ENCODE data around the gene FMNL2. TPM values are rescaled to one million over a fixed set of nuclear protein-coding genes. Genes with fewer than 3 reads are reported as not detected.
A peak's percentile ranks its signal among the peaks of the same experiment; 100 is the strongest.

The FMNL2 gene
- total RNA-seq, 1 donor from 2014 or later = 24.7 TPM

DNA sequence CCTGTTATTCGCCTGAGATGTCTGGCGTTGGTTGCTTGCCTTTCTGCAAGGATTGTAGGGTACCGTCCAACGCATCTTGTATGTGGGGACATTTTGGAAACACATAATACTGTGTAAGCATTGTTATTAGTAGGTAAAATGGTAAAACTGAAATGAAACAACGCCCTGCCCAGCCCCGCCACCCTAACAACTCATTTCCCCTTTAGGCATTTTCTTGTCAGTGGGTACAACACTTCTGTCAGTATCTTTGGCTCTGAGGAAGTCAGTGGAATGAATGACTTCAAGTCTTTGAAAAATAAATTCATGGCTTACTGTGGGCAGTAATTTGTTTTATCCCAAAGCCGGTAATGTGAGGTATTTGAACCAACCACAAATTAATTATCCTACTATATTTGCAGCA lies 86.0 kb downstream of the FMNL2 start:
- Histone ChIP-seq H3K27me3 (ENCODE audit: control insufficient read depth, insufficient read depth, low read length) (no peaks in the 10 kb centered on the region), H3K36me3 (ENCODE audit: control insufficient read depth, insufficient read depth, low read length) (no peaks in the 10 kb centered on the region), H3K4me3 (ENCODE audit: low read depth, low read length) (no peak overlapping the region)
- TF ChIP-seq, protein P1, sequence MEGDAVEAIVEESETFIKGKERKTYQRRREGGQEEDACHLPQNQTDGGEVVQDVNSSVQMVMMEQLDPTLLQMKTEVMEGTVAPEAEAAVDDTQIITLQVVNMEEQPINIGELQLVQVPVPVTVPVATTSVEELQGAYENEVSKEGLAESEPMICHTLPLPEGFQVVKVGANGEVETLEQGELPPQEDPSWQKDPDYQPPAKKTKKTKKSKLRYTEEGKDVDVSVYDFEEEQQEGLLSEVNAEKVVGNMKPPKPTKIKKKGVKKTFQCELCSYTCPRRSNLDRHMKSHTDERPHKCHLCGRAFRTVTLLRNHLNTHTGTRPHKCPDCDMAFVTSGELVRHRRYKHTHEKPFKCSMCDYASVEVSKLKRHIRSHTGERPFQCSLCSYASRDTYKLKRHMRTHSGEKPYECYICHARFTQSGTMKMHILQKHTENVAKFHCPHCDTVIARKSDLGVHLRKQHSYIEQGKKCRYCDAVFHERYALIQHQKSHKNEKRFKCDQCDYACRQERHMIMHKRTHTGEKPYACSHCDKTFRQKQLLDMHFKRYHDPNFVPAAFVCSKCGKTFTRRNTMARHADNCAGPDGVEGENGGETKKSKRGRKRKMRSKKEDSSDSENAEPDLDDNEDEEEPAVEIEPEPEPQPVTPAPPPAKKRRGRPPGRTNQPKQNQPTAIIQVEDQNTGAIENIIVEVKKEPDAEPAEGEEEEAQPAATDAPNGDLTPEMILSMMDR (IDR thresholded peaks at IDR 0.05; ENCODE audit: insufficient read depth, low read length, severe bottlenecking) = no peak
- DNase-seq (ENCODE audit: low read depth) (no peak), FAIRE-seq (no peak)

DNA sequence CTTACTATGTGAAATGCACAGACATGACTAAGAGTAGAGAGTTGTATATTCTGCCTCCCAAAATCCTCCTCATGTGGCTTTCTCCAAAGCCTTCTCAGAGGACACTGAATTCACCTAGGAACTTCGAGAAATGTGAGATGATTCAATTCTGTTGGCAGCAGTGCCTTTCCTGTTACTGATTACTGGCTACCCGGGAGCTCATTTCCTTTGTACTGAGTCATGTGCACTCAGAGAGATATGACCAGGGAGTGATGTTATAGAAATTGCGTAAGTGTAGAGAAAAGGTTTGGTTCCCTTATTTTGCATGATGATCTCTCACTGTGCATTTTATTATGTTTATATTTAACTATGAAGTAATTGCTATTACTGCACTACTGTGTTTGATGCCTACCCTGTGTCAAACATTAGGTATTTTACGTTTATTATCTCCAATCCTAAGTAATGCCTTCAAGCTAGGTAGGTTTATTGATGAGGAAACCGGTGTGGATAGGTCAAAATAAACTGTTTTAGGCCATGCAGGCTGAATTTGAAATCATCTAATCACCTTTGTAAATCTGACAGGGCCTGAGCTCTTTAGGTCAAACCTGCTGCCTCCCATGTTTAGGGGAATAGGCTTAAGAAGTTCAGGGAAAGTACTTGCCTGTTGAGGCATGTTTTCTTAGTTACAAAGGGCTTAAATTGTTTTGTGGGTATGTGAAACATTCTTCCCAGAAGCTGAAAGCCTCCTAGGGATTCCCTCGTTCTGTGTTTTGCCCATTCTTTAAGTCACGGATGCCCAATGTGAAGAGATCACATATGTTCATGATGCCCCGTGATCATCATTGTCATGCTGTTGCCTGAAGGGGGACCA lies 86.8 kb downstream of the FMNL2 start:
- H3K27me3 ChIP-seq (ENCODE audit: control insufficient read depth, insufficient read depth, low read length) = no peaks in the 10 kb centered on the region
- no peaks in the 10 kb centered on the region for H3K36me3 ChIP-seq (ENCODE audit: control insufficient read depth, insufficient read depth, low read length)
- peak; percentile 75 for FAIRE-seq

GRCh38 chr2:152423684-152424083 lies 88.7 kb downstream of the FMNL2 start:
- Histone ChIP-seq H3K4me3 (ENCODE audit: low read depth, low read length) (no peak overlapping the region), H3K36me3 (ENCODE audit: control insufficient read depth, insufficient read depth, low read length) (no peaks in the 10 kb centered on the region), H3K27me3 (ENCODE audit: control insufficient read depth, insufficient read depth, low read length) (no peaks in the 10 kb centered on the region)
- FAIRE-seq = no peak
- TF ChIP-seq, protein P1 (IDR thresholded peaks at IDR 0.05; ENCODE audit: insufficient read depth, low read length, severe bottlenecking) = no peak
- DNase-seq (ENCODE audit: low read depth) = no peak

More for the DNA sequence above, 86.8 kb downstream of the FMNL2 start:
- H3K4me3 ChIP-seq (ENCODE audit: low read depth, low read length) = no peak overlapping the region
- peak; percentile 99 for DNase-seq (ENCODE audit: low read depth)
- TF ChIP-seq, protein P1 (IDR thresholded peaks at IDR 0.05; ENCODE audit: insufficient read depth, low read length, severe bottlenecking) = no peak

- Histone ChIP-seq H3K27me3 (ENCODE audit: control insufficient read depth, insufficient read depth, low read length) (no peaks in the 10 kb centered on the region), H3K36me3 (ENCODE audit: control insufficient read depth, insufficient read depth, low read length) (no peaks in the 10 kb centered on the region), H3K4me3 (ENCODE audit: low read depth, low read length) (no peak overlapping the region)
- TF ChIP-seq, protein P1 (IDR thresholded peaks at IDR 0.05; ENCODE audit: insufficient read depth, low read length, severe bottlenecking) = no peak
- no peak for FAIRE-seq
- peak; percentile 54 for DNase-seq (ENCODE audit: low read depth)
Observed at GRCh38 chr2:152425765-152426727, 91.1 kb downstream of the FMNL2 start.

DNA sequence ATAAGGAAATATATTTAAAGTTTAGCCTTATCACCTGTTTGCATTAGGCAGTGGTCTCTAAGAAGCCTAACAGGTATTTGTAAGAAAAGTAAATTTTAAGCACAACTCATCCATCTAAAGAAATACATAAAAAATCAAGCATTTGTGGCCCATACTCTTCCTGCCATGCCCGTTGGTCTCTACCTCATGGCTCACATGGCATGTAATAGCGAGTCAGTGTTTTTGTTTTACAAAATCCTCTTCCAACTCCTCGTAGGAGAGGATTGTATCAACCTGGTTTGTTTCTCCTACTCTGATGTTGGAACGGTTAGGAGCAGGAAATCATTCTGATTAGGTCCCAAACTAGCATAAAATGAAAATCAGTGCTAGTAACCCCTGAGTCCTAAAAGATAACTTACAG lies 91.8 kb downstream of the FMNL2 start:
- Histone ChIP-seq H3K4me3 (ENCODE audit: low read depth, low read length) (no peak overlapping the region), H3K27me3 (ENCODE audit: control insufficient read depth, insufficient read depth, low read length) (no peaks in the 10 kb centered on the region), H3K36me3 (ENCODE audit: control insufficient read depth, insufficient read depth, low read length) (no peaks in the 10 kb centered on the region)
- TF ChIP-seq, protein P1 (IDR thresholded peaks at IDR 0.05; ENCODE audit: insufficient read depth, low read length, severe bottlenecking) = no peak
- DNase-seq (ENCODE audit: low read depth) (peak; percentile 59), FAIRE-seq (no peak)
